B cell (primary cell): Measurements from ENCODE around the gene ABCF3. TPM values are rescaled to one million over a fixed set of nuclear protein-coding genes. Genes with fewer than 3 reads are reported as not detected.

Source experiments
- ATAC-seq: fragments of 200-7000 bp; cut with Tn5 transposase; one replicate; pipeline ENCODE4 v1.10.0; 2021; ENCODE audit warnings: low read depth, mild to moderate bottlenecking, moderate number of reproducible peaks, moderate library complexity
- CTCF ChIA-PET: fragments of 350-600 bp; sonication (Branson Sonifier 250); formaldehyde crosslinking; loops from one replicate; lab custom pipeline; 2021; ENCODE audit warnings: antibody characterized with exemption, inconsistent platforms; lab: Charles Lee
- POLR2A ChIA-PET: fragments of 350-600 bp; sonication (Branson Sonifier 250); formaldehyde crosslinking; loops from one replicate; lab custom pipeline; 2021; ENCODE audit warnings: antibody characterized with exemption; lab: Charles Lee
- DNase-seq: peaks from one replicate; pipeline ENCODE4 v3.0.0; 2013
- H2AFZ ChIP-seq: 2 replicates; pipeline ENCODE4 v1.6.1; 2012; ENCODE audit warnings: mild to moderate bottlenecking, low read depth, low read length; ENCODE audit not compliant: insufficient read depth, poor library complexity, severe bottlenecking
- H3K27ac ChIP-seq, 2 donors: 1 replicate in 1 of 2; 2 replicates in 1 of 2; pipeline ENCODE4 v1.5.1; 2012 to 2013; ENCODE audit warnings: low read length in 2 of 2, mild to moderate bottlenecking in 2 of 2, moderate library complexity in 1 of 2
- H3K27me3 ChIP-seq, 4 experiments: fragments of 200-600 bp in 1 of 4; sonication (generic) in 1 of 4; replicated peaks in 1 of 4; 1 replicate in 2 of 4; 2 replicates in 2 of 4; pipeline versions ENCODE4 v1.6.1 to v1.7.0; 2013 to 2016; ENCODE audit warnings: low read length in 3 of 4, mild to moderate bottlenecking in 2 of 4, mixed read lengths in 1 of 4, moderate library complexity in 1 of 4; ENCODE audit not compliant: insufficient read depth in 4 of 4, control insufficient read depth in 3 of 4; ENCODE audit errors: control extremely low read depth in 1 of 4
- H3K36me3 ChIP-seq, 2 experiments: replicated peaks in 1 of 2; 1 replicate in 1 of 2; 2 replicates in 1 of 2; pipeline versions ENCODE4 v1.6.1 to v1.7.1; 2013; ENCODE audit warnings: low read length in 1 of 2; ENCODE audit not compliant: insufficient read depth in 2 of 2, control insufficient read depth in 1 of 2; ENCODE audit errors: control extremely low read depth in 1 of 2, extremely low read depth in 1 of 2
- H3K4me1 ChIP-seq, 2 donors: fragments of 200-600 bp in 1 of 2; sonication (generic) in 1 of 2; 1 replicate in 1 of 2; 2 replicates in 1 of 2; pipeline versions ENCODE4 v1.5.1 to v1.6.1; 2013 to 2017; ENCODE audit warnings: low read length in 2 of 2; ENCODE audit not compliant: control insufficient read depth in 2 of 2, insufficient read depth in 2 of 2
- H3K4me2 ChIP-seq: replicated peaks from 2 replicates; pipeline ENCODE3; 2012; ENCODE audit warnings: mild to moderate bottlenecking, low read depth, low read length; ENCODE audit not compliant: poor library complexity, severe bottlenecking
- H3K4me3 ChIP-seq, 5 experiments: fragments of 200-600 bp in 1 of 5; sonication (generic) in 1 of 5; 1 replicate in 3 of 5; 2 replicates in 2 of 5; pipeline versions ENCODE4 v1.5.1 to v1.7.0; 2011 to 2016; ENCODE audit warnings: low read length in 4 of 5, mild to moderate bottlenecking in 4 of 5, low read depth in 2 of 5, control low read depth in 1 of 5, moderate library complexity in 1 of 5; ENCODE audit not compliant: insufficient read depth in 1 of 5; ENCODE audit errors: control extremely low read depth in 1 of 5, extremely low read depth in 1 of 5
- H3K79me2 ChIP-seq: fragments of 200-600 bp; sonication (generic); one replicate; pipeline ENCODE4 v1.6.0; 2016; ENCODE audit warnings: low read length; ENCODE audit not compliant: control insufficient read depth, insufficient read depth
- H3K9ac ChIP-seq: fragments of 200-600 bp; sonication (generic); 2 replicates; pipeline ENCODE4 v1.6.1; 2017; ENCODE audit warnings: mild to moderate bottlenecking, low read length, moderate library complexity
- H3K9me3 ChIP-seq, 3 donors: one replicate each; pipeline versions ENCODE4 v1.6.1 to v1.7.1; 2013; ENCODE audit warnings: low read length in 2 of 3; ENCODE audit not compliant: control insufficient read depth in 2 of 3, insufficient read depth in 1 of 3; ENCODE audit errors: control extremely low read depth in 1 of 3
- H4K20me1 ChIP-seq: 2 replicates; pipeline ENCODE4 v1.6.0; 2012; ENCODE audit warnings: mild to moderate bottlenecking, low read length; ENCODE audit not compliant: insufficient read depth, control insufficient read depth, poor library complexity, severe bottlenecking
- H3K27ac Mint-ChIP-seq: one replicate; pipeline ENCODE4 v1.8.0; 2021; ENCODE audit warnings: mixed read lengths
- H3K27me3 Mint-ChIP-seq: one replicate; pipeline ENCODE4 v1.8.0; 2021; ENCODE audit warnings: mixed read lengths
- H3K4me1 Mint-ChIP-seq: one replicate; pipeline ENCODE4 v1.8.0; 2021; ENCODE audit warnings: mixed read lengths
- H3K4me3 Mint-ChIP-seq: one replicate; pipeline ENCODE4 v1.8.0; 2021; ENCODE audit warnings: mixed read lengths
- H3K9me3 Mint-ChIP-seq: one replicate; pipeline ENCODE4 v1.8.0; 2022; ENCODE audit warnings: mixed read lengths; ENCODE audit not compliant: insufficient read depth
- EZH2 ChIP-seq: IDR thresholded peaks from 2 replicates; pipeline ENCODE4 v1.6.1; 2012; ENCODE audit warnings: borderline replicate concordance, low read depth, mild to moderate bottlenecking, moderate library complexity, low read length; ENCODE audit not compliant: insufficient read depth, poor library complexity, severe bottlenecking
- WGBS: methylation state at CpG from one replicate; pipeline ENCODE4 v1.1.5; 2013; ENCODE audit warnings: missing lambda C conversion rate; ENCODE audit not compliant: insufficient coverage; 5-methylcytosine and 5-hydroxymethylcytosine counted together
- intact Hi-C: fragments of 100-400 bp; cut with micrococcal nuclease; formaldehyde crosslinking; loops from one replicate; pipeline ENCODE4 v1.10.0; 2022
- polyA plus RNA-seq: library from polyadenylated mRNA; depleted of rRNA; stranded (reverse); fragments of >200 nt; gene quantifications from 2 replicates; pipeline ENCODE4 v1.2.3, GENCODE V29; 2012
- total RNA-seq, 2 donors: library from RNA; stranded (reverse); fragments of 120-200 nt in 1 of 2; gene quantifications; 1 replicate in 1 of 2; 2 replicates in 1 of 2; pipeline versions ENCODE4 v1.2.3 to v1.2.4, GENCODE V29; 2013 to 2022
- TF ChIP-seq, protein P1 (sequence below): fragments of 200-600 bp; IDR thresholded peaks from one replicate; pipeline ENCODE4 v1.8.0; 2022; ENCODE audit warnings: antibody characterized with exemption, mild to moderate bottlenecking

Gene ABCF3
- total and polyA plus RNA-seq, 2 donors (not counting 1 experiment from before 2014, with no cell fraction given), result 74.0 to 115 TPM

DNA sequence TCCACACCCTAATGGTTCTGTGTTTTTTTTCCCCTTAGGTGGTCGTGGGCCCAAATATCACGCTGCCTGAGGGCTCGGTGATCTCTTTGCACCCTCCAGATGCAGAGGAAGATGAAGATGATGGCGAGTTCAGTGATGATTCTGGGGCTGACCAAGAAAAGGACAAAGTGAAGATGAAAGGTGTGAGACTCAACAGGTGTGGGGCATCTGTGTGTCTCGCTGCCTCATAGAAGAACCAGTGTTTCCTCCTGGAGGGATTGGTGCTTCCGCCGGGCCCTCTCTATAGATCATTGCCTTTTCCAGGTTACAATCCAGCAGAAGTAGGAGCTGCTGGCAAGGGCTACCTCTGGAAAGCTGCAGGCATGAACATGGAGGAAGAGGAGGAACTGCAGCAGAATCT is 43.8 kb upstream of the ABCF3 start:
- Histone ChIP-seq H3K4me1 (peaks cover 11 to 12% of the 10 kb centered on the region in 2 donors), H3K4me3 (no peak overlapping the region), H3K36me3 (peaks cover 28 to 63% of the 10 kb centered on the region in 2 experiments), H2AFZ (no peak overlapping the region), H3K4me2 (no peak overlapping the region), H3K27ac (no peak overlapping the region), H3K9me3 (no peaks in the 10 kb centered on the region), H3K79me2 (no peaks in the 10 kb centered on the region), H3K27me3 (no peaks in the 10 kb centered on the region), H3K9ac (no peak overlapping the region), H4K20me1 (peaks cover 8% of the 10 kb centered on the region)
- no peak overlapping the region for H3K27ac Mint-ChIP-seq
- ATAC-seq, result no peak
- no peak overlapping the region for H3K4me3 Mint-ChIP-seq
- H3K27me3 Mint-ChIP-seq, result no peaks in the 10 kb centered on the region
- no peaks in the 10 kb centered on the region for H3K9me3 Mint-ChIP-seq
- ChIA-PET POLR2A (no interaction called here), CTCF (interaction anchor here (1.4 kb wide), 1 partner anchor 258 kb away, joined by 3 read pairs; the partner anchor contains the start of gene PARL)
- DNase-seq, result no peak
- 100% methylated on average over 5 of the region's 7 CpGs for WGBS
- peaks cover 18% of the 10 kb centered on the region for H3K4me1 Mint-ChIP-seq
- intact Hi-C loops, result no loop called here
- no peak for TF ChIP-seq EZH2
- TF ChIP-seq, protein P1, sequence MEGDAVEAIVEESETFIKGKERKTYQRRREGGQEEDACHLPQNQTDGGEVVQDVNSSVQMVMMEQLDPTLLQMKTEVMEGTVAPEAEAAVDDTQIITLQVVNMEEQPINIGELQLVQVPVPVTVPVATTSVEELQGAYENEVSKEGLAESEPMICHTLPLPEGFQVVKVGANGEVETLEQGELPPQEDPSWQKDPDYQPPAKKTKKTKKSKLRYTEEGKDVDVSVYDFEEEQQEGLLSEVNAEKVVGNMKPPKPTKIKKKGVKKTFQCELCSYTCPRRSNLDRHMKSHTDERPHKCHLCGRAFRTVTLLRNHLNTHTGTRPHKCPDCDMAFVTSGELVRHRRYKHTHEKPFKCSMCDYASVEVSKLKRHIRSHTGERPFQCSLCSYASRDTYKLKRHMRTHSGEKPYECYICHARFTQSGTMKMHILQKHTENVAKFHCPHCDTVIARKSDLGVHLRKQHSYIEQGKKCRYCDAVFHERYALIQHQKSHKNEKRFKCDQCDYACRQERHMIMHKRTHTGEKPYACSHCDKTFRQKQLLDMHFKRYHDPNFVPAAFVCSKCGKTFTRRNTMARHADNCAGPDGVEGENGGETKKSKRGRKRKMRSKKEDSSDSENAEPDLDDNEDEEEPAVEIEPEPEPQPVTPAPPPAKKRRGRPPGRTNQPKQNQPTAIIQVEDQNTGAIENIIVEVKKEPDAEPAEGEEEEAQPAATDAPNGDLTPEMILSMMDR, result no peak

DNA sequence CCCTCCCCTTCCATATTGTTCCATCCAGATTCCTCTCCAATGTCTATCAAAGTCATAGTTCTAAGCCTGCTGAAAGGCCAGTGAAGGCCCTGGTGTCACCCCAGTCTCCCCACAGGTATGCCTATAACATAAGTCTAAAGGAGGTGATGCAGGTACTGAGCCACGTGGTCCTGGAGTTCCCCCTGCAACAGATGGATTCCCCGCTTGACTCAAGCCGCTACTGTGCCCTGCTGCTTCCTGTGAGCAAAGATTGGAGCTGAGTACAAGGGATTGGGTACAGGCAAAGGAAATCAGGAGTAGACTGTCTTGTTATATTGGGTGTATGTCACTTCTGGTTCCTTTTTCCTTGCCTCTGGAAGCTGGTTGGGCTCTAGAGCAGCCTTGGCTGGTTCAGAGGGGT is 42.7 kb upstream of the ABCF3 start:
- H3K9me3 ChIP-seq, result no peaks in the 10 kb centered on the region
- no peak overlapping the region for H3K27ac ChIP-seq
- no peaks in the 10 kb centered on the region for H3K27me3 Mint-ChIP-seq
- H2AFZ ChIP-seq, result no peak overlapping the region
- H3K36me3 ChIP-seq, result peaks cover 28 to 63% of the 10 kb centered on the region in 2 experiments
- no peak overlapping the region for H3K4me3 Mint-ChIP-seq
- intact Hi-C loops, result no loop called here
- ChIA-PET POLR2A (no interaction called here), CTCF (interaction anchor here (3.1 kb wide), 1 partner anchor 11 kb away, joined by 15 read pairs; the partner anchor contains the start of gene DVL3)
- H3K27ac Mint-ChIP-seq, result no peak overlapping the region
- H3K9ac ChIP-seq, result no peak overlapping the region
- peaks cover 8% of the 10 kb centered on the region for H4K20me1 ChIP-seq
- no peaks in the 10 kb centered on the region for H3K79me2 ChIP-seq
- no peak overlapping the region for H3K4me3 ChIP-seq
- H3K9me3 Mint-ChIP-seq, result no peaks in the 10 kb centered on the region
- peaks cover 11% of the 10 kb centered on the region for H3K4me1 Mint-ChIP-seq
- TF ChIP-seq, protein P1, result no peak
- no peak for TF ChIP-seq EZH2
- DNase-seq (no peak), ATAC-seq (no peak)
- H3K4me2 ChIP-seq, result no peak overlapping the region
- no peaks in the 10 kb centered on the region for H3K27me3 ChIP-seq
- 71% methylated on average over 3 of the region's 3 CpGs for WGBS
- peaks cover 11 to 12% of the 10 kb centered on the region in 2 donors for H3K4me1 ChIP-seq
